ENCODE results near the gene MFAP4.

DNA sequence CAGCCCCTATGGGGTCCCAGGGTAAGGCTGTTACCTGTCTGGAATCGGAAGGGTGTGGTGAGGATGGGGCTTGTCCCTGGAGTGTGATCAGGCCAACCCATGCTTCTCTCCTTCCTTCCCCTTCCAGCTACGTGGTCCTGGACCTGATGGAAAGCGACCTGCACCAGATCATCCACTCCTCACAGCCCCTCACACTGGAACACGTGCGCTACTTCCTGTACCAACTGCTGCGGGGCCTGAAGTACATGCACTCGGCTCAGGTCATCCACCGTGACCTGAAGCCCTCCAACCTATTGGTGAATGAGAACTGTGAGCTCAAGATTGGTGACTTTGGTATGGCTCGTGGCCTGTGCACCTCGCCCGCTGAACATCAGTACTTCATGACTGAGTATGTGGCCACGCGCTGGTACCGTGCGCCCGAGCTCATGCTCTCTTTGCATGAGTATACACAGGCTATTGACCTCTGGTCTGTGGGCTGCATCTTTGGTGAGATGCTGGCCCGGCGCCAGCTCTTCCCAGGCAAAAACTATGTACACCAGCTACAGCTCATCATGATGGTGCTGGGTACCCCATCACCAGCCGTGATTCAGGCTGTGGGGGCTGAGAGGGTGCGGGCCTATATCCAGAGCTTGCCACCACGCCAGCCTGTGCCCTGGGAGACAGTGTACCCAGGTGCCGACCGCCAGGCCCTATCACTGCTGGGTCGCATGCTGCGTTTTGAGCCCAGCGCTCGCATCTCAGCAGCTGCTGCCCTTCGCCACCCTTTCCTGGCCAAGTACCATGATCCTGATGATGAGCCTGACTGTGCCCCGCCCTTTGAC is 6.3 kb downstream of the MFAP4 start:
- TF ChIP-seq, protein P1, sequence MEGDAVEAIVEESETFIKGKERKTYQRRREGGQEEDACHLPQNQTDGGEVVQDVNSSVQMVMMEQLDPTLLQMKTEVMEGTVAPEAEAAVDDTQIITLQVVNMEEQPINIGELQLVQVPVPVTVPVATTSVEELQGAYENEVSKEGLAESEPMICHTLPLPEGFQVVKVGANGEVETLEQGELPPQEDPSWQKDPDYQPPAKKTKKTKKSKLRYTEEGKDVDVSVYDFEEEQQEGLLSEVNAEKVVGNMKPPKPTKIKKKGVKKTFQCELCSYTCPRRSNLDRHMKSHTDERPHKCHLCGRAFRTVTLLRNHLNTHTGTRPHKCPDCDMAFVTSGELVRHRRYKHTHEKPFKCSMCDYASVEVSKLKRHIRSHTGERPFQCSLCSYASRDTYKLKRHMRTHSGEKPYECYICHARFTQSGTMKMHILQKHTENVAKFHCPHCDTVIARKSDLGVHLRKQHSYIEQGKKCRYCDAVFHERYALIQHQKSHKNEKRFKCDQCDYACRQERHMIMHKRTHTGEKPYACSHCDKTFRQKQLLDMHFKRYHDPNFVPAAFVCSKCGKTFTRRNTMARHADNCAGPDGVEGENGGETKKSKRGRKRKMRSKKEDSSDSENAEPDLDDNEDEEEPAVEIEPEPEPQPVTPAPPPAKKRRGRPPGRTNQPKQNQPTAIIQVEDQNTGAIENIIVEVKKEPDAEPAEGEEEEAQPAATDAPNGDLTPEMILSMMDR (IDR thresholded peaks at IDR 0.05) = no peak
- TF ChIP-seq EP300 (IDR thresholded peaks at IDR 0.05) = no peak
